DMS53 (cell line): ENCODE results near the gene VPS39.

Experiments used
- DNase-seq: peaks from one replicate; lab custom pipeline; 2025; lab: John Stamatoyannopoulos, UW

The VPS39 gene

GRCh38 chr15:42128476-42128875, 79.6 kb downstream of the VPS39 start:
- no peak for DNase-seq

DNA sequence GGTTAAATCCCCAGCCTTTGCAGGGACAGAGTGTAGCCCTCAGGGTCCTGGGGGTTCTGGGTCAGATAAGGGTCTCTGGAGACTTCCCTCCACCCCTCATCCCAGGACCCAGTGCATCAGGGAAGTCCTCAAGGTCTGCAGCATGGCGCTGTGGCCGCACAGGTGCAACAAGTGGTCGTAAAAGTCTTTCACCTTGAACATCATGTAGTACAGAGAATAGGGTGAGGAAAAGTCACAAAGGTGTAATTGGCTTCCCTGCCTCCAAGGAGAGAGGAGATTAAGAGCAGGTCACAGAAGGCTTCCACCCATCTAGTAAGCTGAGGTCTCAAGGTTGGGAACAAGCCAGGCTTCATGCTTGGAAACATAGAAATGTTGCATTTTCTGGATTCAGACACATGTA, 84.6 kb downstream of the VPS39 start:
- DNase-seq = no peak

GRCh38 chr15:42121682-42122081, 86.4 kb downstream of the VPS39 start:
- DNase-seq = no peak

DNA sequence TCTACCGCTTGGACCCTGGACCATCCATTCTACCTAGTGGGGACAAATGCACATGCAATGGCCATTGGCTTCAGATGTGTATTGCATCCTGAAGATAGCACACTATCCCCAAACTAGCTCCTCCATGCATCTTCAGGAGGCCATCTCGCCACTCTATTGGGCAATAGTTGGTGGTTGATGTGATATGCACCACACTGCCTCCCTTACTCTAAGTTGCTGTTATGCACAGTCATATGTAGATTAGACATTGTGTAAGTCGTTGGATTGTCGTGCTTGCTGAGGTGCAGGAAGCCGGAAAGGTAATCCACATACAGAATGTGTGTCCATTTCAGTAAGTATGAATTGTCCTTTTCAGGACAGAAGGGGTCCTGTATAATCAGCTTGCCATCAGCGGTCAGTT, 87.1 kb downstream of the VPS39 start:
- DNase-seq = no peak

DNA sequence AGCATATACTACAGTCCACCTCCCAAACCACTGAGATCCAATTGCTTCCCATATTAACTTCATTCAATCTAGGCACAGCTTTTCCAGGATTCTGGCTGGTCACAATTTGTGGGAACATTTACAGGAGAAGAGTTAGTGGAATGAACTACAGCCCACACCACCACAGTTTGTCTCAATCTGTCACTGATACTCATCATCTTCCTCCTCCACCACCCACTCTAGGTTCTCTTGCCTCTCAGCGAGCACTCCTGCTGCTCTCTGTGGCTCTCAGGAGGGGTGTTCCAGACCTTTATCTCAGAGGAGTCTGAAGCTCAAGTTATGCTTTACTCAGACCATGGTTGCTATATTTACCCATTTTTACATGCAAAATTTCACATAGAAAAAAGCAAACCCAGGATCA, 87.8 kb downstream of the VPS39 start:
- DNase-seq = no peak

DNA sequence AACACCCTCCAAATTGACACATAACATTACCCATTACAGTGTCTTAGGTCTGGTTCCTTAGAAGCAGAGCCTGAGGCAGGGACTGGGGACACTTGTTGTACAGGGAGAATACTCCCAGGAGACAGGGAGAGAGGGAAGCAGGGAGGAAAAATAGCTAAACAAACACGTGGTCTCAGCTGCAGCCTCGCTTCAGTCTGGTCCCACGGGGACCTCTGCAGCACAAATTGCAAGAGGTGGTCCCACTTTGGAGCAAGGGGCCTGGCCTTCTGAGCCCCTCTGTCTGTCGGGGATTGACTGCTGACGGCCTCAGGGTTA, 88.7 kb downstream of the VPS39 start:
- DNase-seq = no peak

DNA sequence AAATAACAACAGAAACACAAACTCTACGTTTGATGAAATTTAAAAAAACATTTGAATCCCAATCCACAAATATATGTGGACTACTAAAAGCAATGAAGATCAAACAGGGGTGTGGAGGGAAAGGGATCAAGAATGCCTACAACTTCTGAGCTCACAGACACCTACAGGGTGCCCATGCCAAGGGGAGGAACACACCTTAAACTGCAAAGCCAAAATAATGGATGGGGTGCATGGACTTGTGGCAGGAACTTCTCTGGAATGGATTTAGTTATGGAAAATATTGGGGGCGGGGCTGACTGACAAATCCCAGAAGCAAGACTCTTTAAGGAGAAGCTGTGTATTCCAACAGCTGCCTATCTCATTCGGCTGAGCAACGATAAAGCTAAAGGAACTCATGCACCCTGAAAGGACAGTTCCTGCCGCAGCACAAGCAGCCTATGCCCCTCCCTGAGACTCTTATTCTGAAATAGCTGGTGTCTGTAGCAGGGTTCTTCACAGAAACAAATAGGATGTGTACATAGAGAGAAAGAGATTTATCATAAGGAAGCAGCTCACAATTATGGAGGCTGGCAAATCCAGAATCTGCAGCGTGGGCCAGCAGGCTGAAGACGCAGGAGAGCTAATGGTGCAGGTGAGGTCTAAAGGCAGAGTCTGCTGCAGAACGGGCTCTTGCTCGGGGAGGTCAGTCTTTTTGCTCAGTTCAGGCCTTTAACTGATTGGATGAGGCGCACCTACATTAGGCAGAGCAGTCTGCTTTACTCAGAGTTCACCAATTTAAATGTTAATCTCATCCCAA, 89.3 kb downstream of the VPS39 start:
- peak; percentile 59 for DNase-seq

DNA sequence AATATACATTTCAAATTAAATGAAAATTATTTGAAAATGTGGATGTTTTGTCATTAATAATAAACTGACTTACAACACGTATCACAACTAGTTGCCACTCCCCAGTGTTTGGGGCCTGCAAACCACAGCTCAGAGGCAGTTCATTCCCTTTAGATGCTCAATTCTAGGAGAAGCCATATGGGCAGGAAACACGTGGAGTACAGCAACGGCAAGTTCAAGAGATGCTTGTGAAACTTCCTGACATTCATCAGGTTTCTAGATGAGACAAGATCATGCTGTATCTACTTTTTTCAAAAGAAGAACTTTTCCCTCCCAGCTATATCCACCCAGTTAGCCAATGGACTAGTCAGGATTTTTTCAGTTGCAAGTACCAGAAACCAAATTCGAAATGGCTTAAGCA, 96.2 kb downstream of the VPS39 start:
- DNase-seq = no peak

DNA sequence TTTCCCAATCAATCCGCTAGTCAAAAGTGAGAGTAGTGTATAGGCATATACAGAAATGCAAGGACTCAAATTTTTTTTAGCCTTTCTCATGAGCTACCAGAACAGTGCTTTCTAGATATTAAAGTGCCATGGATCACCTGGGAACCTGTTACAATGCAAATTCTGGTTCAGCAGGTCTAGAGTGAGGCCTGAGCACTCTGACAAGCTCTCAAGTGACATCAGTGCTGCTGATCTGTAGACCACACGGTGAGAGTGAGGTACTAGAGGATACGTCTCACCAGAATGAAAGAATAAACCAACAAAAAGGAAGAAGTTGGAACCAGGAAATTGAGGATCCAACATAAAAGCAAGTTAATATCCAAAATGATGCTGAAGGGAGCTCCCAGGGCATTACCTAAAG, 97.7 kb downstream of the VPS39 start:
- peak; percentile 77 for DNase-seq

- no peak for DNase-seq
These were observed 99.3 kb downstream of the VPS39 start for GRCh38 chr15:42108806-42109205.
